AG04450 (cell line): ENCODE measurements around the gene GINS3. TPM values are rescaled to one million over a fixed set of nuclear protein-coding genes. Genes with fewer than 3 reads are reported as not detected.

ENCODE experiments used
- CTCF ChIA-PET: fragments of 300-600, 350-600 bp; formaldehyde crosslinking; extraction: SDS; loops from one replicate; lab custom pipeline; 2022; ENCODE audit warnings: antibody characterized with exemption, inconsistent platforms; lab: Charles Lee
- POLR2A ChIA-PET: fragments of 350-600 bp; formaldehyde crosslinking; extraction: SDS; loops from one replicate; lab custom pipeline; 2021; ENCODE audit warnings: antibody characterized with exemption, inconsistent platforms; lab: Yijun Ruan, JAX
- DNase-seq: peaks from one replicate; pipeline ENCODE4 v3.0.0-alpha.2; 2011; ENCODE audit warnings: low read depth, low spot score
- H3K27ac ChIP-seq: one replicate; pipeline ENCODE4 v1.5.1; 2012; ENCODE audit warnings: low read depth, low read length, control low read depth
- H3K27me3 ChIP-seq: one replicate; pipeline ENCODE4 v1.6.0; 2012; ENCODE audit warnings: low read length; ENCODE audit not compliant: control insufficient read depth, insufficient read depth
- H3K4me3 ChIP-seq: 2 replicates; pipeline ENCODE4 v1.5.1; 2011; ENCODE audit warnings: mild to moderate bottlenecking, low read depth, low read length, control low read depth
- H3K9me3 ChIP-seq: 2 replicates; pipeline ENCODE4 v1.5.1; 2012; ENCODE audit warnings: low read length; ENCODE audit not compliant: control insufficient read depth, insufficient read depth
- CTCF ChIP-seq: IDR thresholded peaks from 2 replicates; pipeline ENCODE4 v1.5.1; 2011; ENCODE audit warnings: low read depth, low read length, control low read depth, inconsistent platforms
- polyA plus RNA-seq: library from polyadenylated mRNA; depleted of rRNA; stranded (reverse); fragments of >200 nt; gene quantifications from 2 replicates; pipeline ENCODE4 v1.2.3, GENCODE V29; 2011

GINS3 gene
- polyA plus RNA-seq, 1 experiment, result 3.3 TPM

GRCh38 chr16:58348986-58349385 lies 43.3 kb upstream of the GINS3 start:
- peaks cover 5% of the 10 kb centered on the region for H3K27me3 ChIP-seq
- no peak overlapping the region for H3K4me3 ChIP-seq
- H3K27ac ChIP-seq, result no peak overlapping the region
- POLR2A ChIA-PET, result no interaction called here
- TF ChIP-seq CTCF, result no peak
- no peak for DNase-seq
- no peaks in the 10 kb centered on the region for H3K9me3 ChIP-seq
- CTCF ChIA-PET, result interaction anchor here (1.2 to 1.6 kb wide), 2 partner anchors 10 to 12 kb away, joined by 5 to 15 read pairs; no protein-coding TSS in a partner anchor

GRCh38 chr16:58352690-58353089 lies 39.6 kb upstream of the GINS3 start:
- no peak overlapping the region for H3K4me3 ChIP-seq
- no peaks in the 10 kb centered on the region for H3K9me3 ChIP-seq
- DNase-seq, result no peak
- ChIA-PET POLR2A (no interaction called here), CTCF (no interaction called here)
- no peak overlapping the region for H3K27ac ChIP-seq
- H3K27me3 ChIP-seq, result peaks cover 5% of the 10 kb centered on the region
- TF ChIP-seq CTCF, result no peak

DNA sequence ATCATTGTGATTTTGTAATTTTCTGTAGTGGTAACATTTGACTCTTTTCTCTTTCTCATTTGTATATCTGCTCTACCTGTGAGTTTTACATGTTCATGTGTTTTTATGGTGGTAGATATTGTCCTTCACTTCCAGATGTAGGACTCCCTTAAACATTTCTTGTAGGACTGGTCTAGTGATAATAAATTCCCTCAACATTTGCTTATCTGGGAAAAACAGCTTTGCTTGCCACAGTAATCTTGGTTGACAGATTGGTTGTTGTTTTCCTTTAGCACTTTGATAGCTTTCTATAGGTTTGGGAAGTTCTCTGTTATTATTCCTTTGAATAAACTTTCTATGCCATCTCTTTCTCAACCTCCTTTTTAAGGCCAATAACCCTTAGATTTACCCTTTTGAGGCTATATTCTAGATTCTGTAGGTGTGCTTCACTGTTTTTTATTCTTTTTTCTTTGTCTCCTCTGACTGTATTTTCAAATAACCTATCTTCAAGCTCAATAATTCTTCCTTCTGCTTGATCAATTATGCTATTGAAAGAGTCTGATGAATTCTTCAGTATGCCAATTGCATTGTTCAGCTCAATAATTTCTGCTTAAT lies 32.1 kb upstream of the GINS3 start:
- DNase-seq, result no peak
- H3K9me3 ChIP-seq, result no peaks in the 10 kb centered on the region
- POLR2A ChIA-PET, result no interaction called here
- no peak overlapping the region for H3K27ac ChIP-seq
- no peak overlapping the region for H3K4me3 ChIP-seq
- H3K27me3 ChIP-seq, result peaks cover 3% of the 10 kb centered on the region
- no peak for TF ChIP-seq CTCF
- CTCF ChIA-PET, result interaction anchor here (1.7 kb wide), 1 partner anchor 24 kb away, joined by 8 read pairs; no protein-coding TSS in a partner anchor

DNA sequence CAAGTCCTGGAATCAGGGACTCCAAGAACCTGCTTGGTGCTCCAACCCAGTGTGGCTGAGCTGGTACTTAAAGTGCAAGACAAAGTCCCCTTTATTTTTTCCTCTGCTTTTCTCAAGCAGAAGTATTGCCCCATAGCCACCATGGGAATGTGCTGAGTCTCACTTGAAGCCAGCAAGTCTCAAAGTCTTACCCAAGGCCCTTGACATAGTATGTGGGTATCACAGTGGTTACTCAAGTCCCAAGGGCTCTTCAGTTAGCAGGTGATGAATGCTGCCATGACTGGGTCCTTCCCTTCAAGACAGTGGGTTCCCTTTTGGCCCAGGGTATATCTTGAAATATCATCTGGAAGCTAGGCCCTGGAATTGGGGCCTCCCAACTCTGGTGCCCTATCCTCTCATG lies 30.5 kb upstream of the GINS3 start:
- Histone ChIP-seq H3K27me3 (peaks cover 3% of the 10 kb centered on the region), H3K27ac (no peak overlapping the region), H3K4me3 (no peak overlapping the region), H3K9me3 (no peaks in the 10 kb centered on the region)
- no peak for TF ChIP-seq CTCF
- ChIA-PET CTCF (interaction anchor here (1.5 kb wide), 1 partner anchor 25 kb away, joined by 5 read pairs; no protein-coding TSS in a partner anchor), POLR2A (no interaction called here)
- no peak for DNase-seq

DNA sequence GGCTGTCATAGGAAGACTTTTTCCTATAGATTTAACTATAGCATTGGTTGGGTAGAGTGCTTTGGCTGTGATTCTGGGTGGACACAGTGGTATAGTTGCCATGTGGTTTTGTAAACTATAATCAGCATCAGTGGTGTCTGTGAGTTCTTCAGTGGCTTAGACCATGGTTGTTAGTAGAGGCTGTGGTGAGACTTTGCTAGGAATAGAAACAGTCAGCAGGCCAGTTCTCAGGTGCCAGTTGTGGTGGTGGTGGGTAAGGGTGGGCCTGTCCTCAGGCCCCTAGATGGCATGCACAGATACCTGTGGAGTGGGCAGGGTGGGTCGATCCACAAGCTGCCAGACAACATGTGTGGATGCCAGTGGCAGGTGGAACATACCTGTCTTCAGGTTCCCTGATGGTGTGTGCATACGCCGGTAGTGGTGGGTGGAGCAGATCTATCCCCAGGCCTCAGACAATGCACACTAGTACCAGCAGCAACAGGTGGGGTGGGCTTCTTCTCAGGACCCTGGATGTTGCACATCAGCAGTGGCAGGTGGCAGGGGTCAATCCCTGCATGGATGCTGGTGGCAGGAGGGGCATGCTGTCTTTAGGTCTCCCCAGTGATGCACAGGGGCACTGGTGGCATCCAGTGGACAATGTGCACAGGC lies 28.4 kb upstream of the GINS3 start:
- Histone ChIP-seq H3K9me3 (no peaks in the 10 kb centered on the region), H3K27ac (no peak overlapping the region), H3K4me3 (no peak overlapping the region), H3K27me3 (peaks cover 3% of the 10 kb centered on the region)
- no peak for TF ChIP-seq CTCF
- DNase-seq, result no peak
- POLR2A ChIA-PET, result no interaction called here
- CTCF ChIA-PET, result no interaction called here
